ENCODE data around the gene AGMAT.

DNA sequence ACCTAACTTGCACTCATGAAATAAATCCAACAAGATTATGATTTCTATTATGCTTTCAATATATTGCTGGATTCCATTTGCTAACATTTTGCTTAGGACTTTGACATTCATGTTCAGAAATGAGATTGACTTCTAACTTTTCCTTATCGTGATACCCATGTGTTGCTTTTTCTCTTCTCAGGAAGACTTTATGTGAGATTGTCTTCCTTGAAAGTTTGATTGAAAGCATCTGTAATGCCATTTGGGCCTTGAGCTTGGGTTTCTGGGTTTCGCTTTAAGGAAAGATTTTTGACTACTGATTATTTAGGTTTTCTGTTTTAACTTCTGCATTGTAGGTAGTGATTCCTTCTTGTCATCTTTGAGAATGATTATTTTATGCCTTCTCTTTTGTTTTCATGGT is 27.8 kb downstream of the AGMAT start:
- TF ChIP-seq POLR2A (IDR thresholded peaks at IDR 0.05): no peak
- TF ChIP-seq, protein P1, sequence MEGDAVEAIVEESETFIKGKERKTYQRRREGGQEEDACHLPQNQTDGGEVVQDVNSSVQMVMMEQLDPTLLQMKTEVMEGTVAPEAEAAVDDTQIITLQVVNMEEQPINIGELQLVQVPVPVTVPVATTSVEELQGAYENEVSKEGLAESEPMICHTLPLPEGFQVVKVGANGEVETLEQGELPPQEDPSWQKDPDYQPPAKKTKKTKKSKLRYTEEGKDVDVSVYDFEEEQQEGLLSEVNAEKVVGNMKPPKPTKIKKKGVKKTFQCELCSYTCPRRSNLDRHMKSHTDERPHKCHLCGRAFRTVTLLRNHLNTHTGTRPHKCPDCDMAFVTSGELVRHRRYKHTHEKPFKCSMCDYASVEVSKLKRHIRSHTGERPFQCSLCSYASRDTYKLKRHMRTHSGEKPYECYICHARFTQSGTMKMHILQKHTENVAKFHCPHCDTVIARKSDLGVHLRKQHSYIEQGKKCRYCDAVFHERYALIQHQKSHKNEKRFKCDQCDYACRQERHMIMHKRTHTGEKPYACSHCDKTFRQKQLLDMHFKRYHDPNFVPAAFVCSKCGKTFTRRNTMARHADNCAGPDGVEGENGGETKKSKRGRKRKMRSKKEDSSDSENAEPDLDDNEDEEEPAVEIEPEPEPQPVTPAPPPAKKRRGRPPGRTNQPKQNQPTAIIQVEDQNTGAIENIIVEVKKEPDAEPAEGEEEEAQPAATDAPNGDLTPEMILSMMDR (IDR thresholded peaks at IDR 0.05): no peak

Data from esophagus squamous epithelium (tissue), 4 donors.